H9 (cell line): ENCODE measurements around the gene DDX4. TPM values are rescaled to one million over a fixed set of nuclear protein-coding genes. Genes with fewer than 3 reads are reported as not detected.

ENCODE experiments used
- DNase-seq: peaks from one replicate; pipeline ENCODE4 v3.0.0-alpha.2; 2017
- H2AFZ ChIP-seq: one replicate; pipeline ENCODE4 v1.6.1; 2013; ENCODE audit warnings: mild to moderate bottlenecking, low read length, control low read depth, moderate library complexity
- H2AK5ac ChIP-seq: 2 replicates; pipeline ENCODE4 v1.6.1; 2013; ENCODE audit warnings: low read length, control low read depth, mixed read lengths; ENCODE audit not compliant: insufficient read length
- H2BK120ac ChIP-seq: one replicate; pipeline ENCODE4 v1.6.1; 2013; ENCODE audit warnings: low read depth, mild to moderate bottlenecking, low read length, control low read depth, inconsistent platforms; ENCODE audit not compliant: poor library complexity, severe bottlenecking
- H2BK12ac ChIP-seq: 2 replicates; pipeline ENCODE4 v1.6.1; 2013; ENCODE audit warnings: low read length, control low read depth, mixed read lengths, low read depth; ENCODE audit not compliant: insufficient read length
- H2BK15ac ChIP-seq: 2 replicates; pipeline ENCODE4 v1.6.1; 2013; ENCODE audit warnings: low read depth, low read length, control low read depth
- H2BK20ac ChIP-seq: one replicate; pipeline ENCODE4 v1.6.1; 2013; ENCODE audit warnings: low read depth, mild to moderate bottlenecking, low read length, control low read depth, inconsistent platforms; ENCODE audit not compliant: poor library complexity, severe bottlenecking
- H2BK5ac ChIP-seq: 2 replicates; pipeline ENCODE4 v1.6.1; 2013; ENCODE audit warnings: low read length, control low read depth, mixed read lengths; ENCODE audit not compliant: insufficient read length
- H3K14ac ChIP-seq: 2 replicates; pipeline ENCODE4 v1.6.1; 2013; ENCODE audit warnings: low read length, control low read depth; ENCODE audit not compliant: insufficient read depth
- H3K18ac ChIP-seq: 2 replicates; pipeline ENCODE4 v1.6.1; 2013; ENCODE audit warnings: low read depth, mild to moderate bottlenecking, mixed read lengths, low read length, control low read depth; ENCODE audit not compliant: insufficient read length
- H3K23ac ChIP-seq: 2 replicates; pipeline ENCODE4 v1.6.1; 2013; ENCODE audit warnings: low read length, control low read depth, mixed read lengths, low read depth; ENCODE audit not compliant: insufficient read length
- H3K23me2 ChIP-seq: 2 replicates; pipeline ENCODE4 v1.6.1; 2013; ENCODE audit warnings: low read depth, mild to moderate bottlenecking, mixed read lengths, low read length, control low read depth; ENCODE audit not compliant: insufficient read length, poor library complexity, severe bottlenecking
- H3K27ac ChIP-seq: 2 replicates; pipeline ENCODE4 v1.5.1; 2013; ENCODE audit warnings: low read length, control low read depth, mixed read lengths, low read depth; ENCODE audit not compliant: insufficient read length
- H3K27me3 ChIP-seq: 2 replicates; pipeline ENCODE4 v1.6.1; 2013; ENCODE audit warnings: low read length, control low read depth, inconsistent platforms; ENCODE audit not compliant: insufficient read depth
- H3K4ac ChIP-seq: 2 replicates; pipeline ENCODE4 v1.6.1; 2013; ENCODE audit warnings: low read depth, mild to moderate bottlenecking, control low read depth, inconsistent platforms, low read length, moderate library complexity
- H3K4me1 ChIP-seq: 2 replicates; pipeline ENCODE4 v1.6.1; 2013; ENCODE audit warnings: low read length, control low read depth, inconsistent platforms; ENCODE audit not compliant: insufficient read depth
- H3K4me2 ChIP-seq: 2 replicates; pipeline ENCODE4 v1.6.1; 2013; ENCODE audit warnings: low read length, control low read depth, mixed read lengths; ENCODE audit not compliant: insufficient read length, insufficient read depth
- H3K56ac ChIP-seq: 2 replicates; pipeline ENCODE4 v1.6.1; 2013; ENCODE audit warnings: low read depth, mild to moderate bottlenecking, mixed read lengths, low read length, control low read depth; ENCODE audit not compliant: insufficient read length
- H3K79me1 ChIP-seq: 2 replicates; pipeline ENCODE4 v1.6.1; 2013; ENCODE audit warnings: low read depth, mild to moderate bottlenecking, moderate library complexity, low read length, control low read depth, inconsistent platforms; ENCODE audit not compliant: insufficient read depth, poor library complexity, severe bottlenecking
- H3K79me2 ChIP-seq: 2 replicates; pipeline ENCODE4 v1.6.1; 2013; ENCODE audit warnings: low read length, control low read depth, inconsistent platforms; ENCODE audit not compliant: insufficient read depth
- H3K9ac ChIP-seq: 2 replicates; pipeline ENCODE4 v1.6.1; 2013; ENCODE audit warnings: low read length, control low read depth, mixed read lengths; ENCODE audit not compliant: insufficient read length; ENCODE audit errors: extremely low read depth
- H3K9me3 ChIP-seq: one replicate; pipeline ENCODE4 v1.6.1; 2013; ENCODE audit warnings: low read depth, low read length, inconsistent platforms; ENCODE audit not compliant: control insufficient read depth
- H3T11ph ChIP-seq: one replicate; pipeline ENCODE4 v1.6.1; 2013; ENCODE audit warnings: mild to moderate bottlenecking, low read length, control low read depth, inconsistent platforms
- H4K20me1 ChIP-seq: one replicate; pipeline ENCODE4 v1.6.1; 2013; ENCODE audit not compliant: control insufficient read depth, insufficient read length, insufficient read depth
- H4K5ac ChIP-seq: 2 replicates; pipeline ENCODE4 v1.6.1; 2013; ENCODE audit warnings: low read depth, mild to moderate bottlenecking, mixed read lengths, low read length, control low read depth; ENCODE audit not compliant: insufficient read length
- H4K8ac ChIP-seq: replicated peaks from 2 replicates; pipeline ENCODE4 v1.6.1; 2013; ENCODE audit warnings: low read length, control low read depth, mixed read lengths, low read depth; ENCODE audit not compliant: insufficient read length
- H4K91ac ChIP-seq: 2 replicates; pipeline ENCODE4 v1.6.1; 2013; ENCODE audit warnings: low read depth, mild to moderate bottlenecking, moderate library complexity, mixed read lengths, low read length, control low read depth; ENCODE audit not compliant: insufficient read length
- H3K27ac Mint-ChIP-seq, 3 experiments: 2 replicates in 2 of 3; 3 replicates in 1 of 3; pipeline ENCODE4 v1.8.0; 2020 to 2021; ENCODE audit warnings: mixed read lengths in 3 of 3, mild to moderate bottlenecking in 1 of 3, moderate library complexity in 1 of 3
- H3K27me3 Mint-ChIP-seq: 2 replicates; pipeline ENCODE4 v1.8.0; 2021; ENCODE audit warnings: low read depth, mild to moderate bottlenecking, moderate library complexity, mixed read lengths
- H3K36me3 Mint-ChIP-seq, 3 experiments: 2 replicates in 2 of 3; 3 replicates in 1 of 3; pipeline ENCODE4 v1.8.0; 2020 to 2021; ENCODE audit warnings: low read depth in 3 of 3, mixed read lengths in 3 of 3; ENCODE audit not compliant: insufficient read depth in 1 of 3
- H3K4me1 Mint-ChIP-seq, 2 experiments: 2 replicates each; pipeline ENCODE4 v1.8.0; 2020; ENCODE audit warnings: mixed read lengths in 2 of 2
- H3K4me3 Mint-ChIP-seq, 2 experiments: 2 replicates in 1 of 2; 3 replicates in 1 of 2; pipeline ENCODE4 v1.8.0; 2020 to 2021; ENCODE audit warnings: mild to moderate bottlenecking in 2 of 2, mixed read lengths in 2 of 2, moderate library complexity in 1 of 2
- H3K9me3 Mint-ChIP-seq, 2 experiments: 2 replicates in 1 of 2; 3 replicates in 1 of 2; pipeline ENCODE4 v1.8.0; 2020; ENCODE audit warnings: mild to moderate bottlenecking in 2 of 2, mixed read lengths in 2 of 2, moderate library complexity in 1 of 2
- WGBS: extraction: QIAGEN DNeasy Blood & Tissue Kit; methylation state at CpG from one replicate; pipeline ENCODE4 v1.1.7; 2013; ENCODE audit warnings: missing lambda C conversion rate, low lambda C conversion rate, mixed read lengths; ENCODE audit not compliant: insufficient read length; ENCODE audit errors: extremely low coverage; 5-methylcytosine and 5-hydroxymethylcytosine counted together
- total RNA-seq: library from RNA; stranded (reverse); gene quantifications from 2 replicates; pipeline ENCODE4 v1.2.1, GENCODE V29; 2021
- TF ChIP-seq, protein P1 (sequence below): fragments of 200-600 bp; sonication (generic); conservative IDR thresholded peaks from 3 replicates; pipeline ENCODE4 v1.8.0; 2021; ENCODE audit warnings: antibody characterized with exemption, mild to moderate bottlenecking

The DDX4 gene
- total RNA-seq, 1 experiment from 2014 or later = not detected

DNA sequence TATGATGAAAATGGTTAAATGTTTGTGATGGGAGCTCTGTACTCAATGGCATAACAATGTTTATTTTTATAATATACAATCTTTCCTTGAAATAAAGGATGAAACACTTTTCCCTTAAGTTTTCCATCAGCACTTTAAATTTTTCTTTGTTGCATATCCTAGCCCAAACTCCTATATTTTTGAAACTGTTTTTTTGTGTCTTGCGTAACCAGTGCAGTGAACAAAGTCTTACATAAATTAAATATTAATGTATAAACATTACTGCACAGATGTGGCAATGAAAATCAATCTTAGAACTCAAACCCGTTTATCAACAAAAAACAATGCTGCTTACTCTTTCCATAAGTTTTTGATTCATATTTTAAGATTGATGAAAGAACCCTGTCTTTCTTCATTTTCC, 79.2 kb downstream of the DDX4 start:
- Histone ChIP-seq H3K56ac (no peak overlapping the region), H2BK12ac (no peak overlapping the region), H3K18ac (no peak overlapping the region), H3K23ac (no peak overlapping the region), H2AK5ac (no peak overlapping the region), H4K5ac (no peak overlapping the region), H3K27me3 (no peaks in the 10 kb centered on the region), H3K79me1 (no peaks in the 10 kb centered on the region), H3K4me2 (no peak overlapping the region), H4K8ac (no peak overlapping the region), H3K9me3 (no peaks in the 10 kb centered on the region), H2AFZ (no peak overlapping the region), H2BK120ac (no peak overlapping the region), H2BK15ac (no peak overlapping the region), H3K9ac (no peak overlapping the region), H3K4me1 (no peaks in the 10 kb centered on the region), H2BK5ac (no peak overlapping the region), H3K27ac (no peak overlapping the region), H3K14ac (no peak overlapping the region), H3K79me2 (no peaks in the 10 kb centered on the region), H2BK20ac (no peak overlapping the region), H4K91ac (no peak overlapping the region), H3K23me2 (no peaks in the 10 kb centered on the region), H3T11ph (no peak overlapping the region), H3K4ac (no peak overlapping the region), H4K20me1 (no peaks in the 10 kb centered on the region)
- Mint-ChIP-seq H3K36me3 (no peaks in the 10 kb centered on the region), H3K4me3 (no peak overlapping the region), H3K9me3 (no peaks in the 10 kb centered on the region), H3K27me3 (peaks cover 21% of the 10 kb centered on the region), H3K27ac (no peak overlapping the region), H3K4me1 (no peaks in the 10 kb centered on the region)
- DNase-seq = no peak
- TF ChIP-seq, protein P1, sequence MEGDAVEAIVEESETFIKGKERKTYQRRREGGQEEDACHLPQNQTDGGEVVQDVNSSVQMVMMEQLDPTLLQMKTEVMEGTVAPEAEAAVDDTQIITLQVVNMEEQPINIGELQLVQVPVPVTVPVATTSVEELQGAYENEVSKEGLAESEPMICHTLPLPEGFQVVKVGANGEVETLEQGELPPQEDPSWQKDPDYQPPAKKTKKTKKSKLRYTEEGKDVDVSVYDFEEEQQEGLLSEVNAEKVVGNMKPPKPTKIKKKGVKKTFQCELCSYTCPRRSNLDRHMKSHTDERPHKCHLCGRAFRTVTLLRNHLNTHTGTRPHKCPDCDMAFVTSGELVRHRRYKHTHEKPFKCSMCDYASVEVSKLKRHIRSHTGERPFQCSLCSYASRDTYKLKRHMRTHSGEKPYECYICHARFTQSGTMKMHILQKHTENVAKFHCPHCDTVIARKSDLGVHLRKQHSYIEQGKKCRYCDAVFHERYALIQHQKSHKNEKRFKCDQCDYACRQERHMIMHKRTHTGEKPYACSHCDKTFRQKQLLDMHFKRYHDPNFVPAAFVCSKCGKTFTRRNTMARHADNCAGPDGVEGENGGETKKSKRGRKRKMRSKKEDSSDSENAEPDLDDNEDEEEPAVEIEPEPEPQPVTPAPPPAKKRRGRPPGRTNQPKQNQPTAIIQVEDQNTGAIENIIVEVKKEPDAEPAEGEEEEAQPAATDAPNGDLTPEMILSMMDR = no peak
- WGBS = no CpG with 5 or more reads among the region's 2 CpGs
